ENCODE results near the gene FBXO9. TPM values are rescaled to one million over a fixed set of nuclear protein-coding genes. Genes with fewer than 3 reads are reported as not detected.
A peak's percentile ranks its signal among the peaks of the same experiment; 100 is the strongest.

FBXO9 gene
- total and polyA plus RNA-seq, 12 donors: 42.7 to 396 (median 145) TPM

- intact Hi-C loops (cut with DNase I): no loop called here
- TF ChIP-seq CTCF (IDR thresholded peaks at IDR 0.05): no peak
- no peak for TF ChIP-seq POLR2A (IDR thresholded peaks at IDR 0.05)
- no peak for DNase-seq
- Histone ChIP-seq H3K36me3 (replicated peaks in 1 of 2) (peaks cover 0 to 98% of the 10 kb centered on the region in 2 donors), H3K4me1 (replicated peaks in 1 of 2) (no peaks in the 10 kb centered on the region), H3K27me3 (no peaks in the 10 kb centered on the region), H3K9me3 (replicated peaks in 1 of 3) (no peaks in the 10 kb centered on the region), H3K27ac (no peak overlapping the region), H3K4me3 (no peak overlapping the region)
- 59 to 88% (median 73%) methylated on average over 1 of the region's 1 CpG for WGBS, 4 donors
Measured at GRCh38 chr6:53095716-53096115, 30.5 kb downstream of the FBXO9 start.

DNA sequence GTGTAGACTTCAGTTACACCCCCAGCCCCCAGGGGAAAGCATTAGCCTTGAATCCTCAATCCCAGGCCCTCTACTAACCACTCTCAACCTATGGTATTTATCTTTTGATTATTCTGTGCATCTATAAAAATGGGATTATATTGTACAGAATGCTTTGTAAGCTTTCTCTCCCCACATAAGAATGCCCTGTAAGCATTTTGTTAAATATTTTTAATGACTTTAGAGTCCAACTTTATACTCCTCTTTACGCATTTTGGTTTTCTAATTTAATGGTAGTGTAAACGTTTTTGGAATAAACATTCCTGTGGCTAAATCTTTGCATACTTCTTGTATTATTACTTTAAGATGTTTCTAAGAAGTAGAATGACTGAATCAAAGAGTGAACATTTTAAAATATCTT, 35.4 kb downstream of the FBXO9 start:
- 28 to 33% (median 29%) methylated on average over 2 of the region's 2 CpGs for WGBS, 4 donors
- no peaks in the 10 kb centered on the region for H3K9me3 ChIP-seq (replicated peaks in 1 of 3)
- intact Hi-C loops (cut with DNase I): no loop called here
- no peaks in the 10 kb centered on the region for H3K27me3 ChIP-seq
- H3K27ac ChIP-seq: no peak overlapping the region
- TF ChIP-seq CTCF (IDR thresholded peaks at IDR 0.05) (no peak), POLR2A (IDR thresholded peaks at IDR 0.05) (no peak)
- DNase-seq: no peak
- H3K4me3 ChIP-seq: no peak overlapping the region
- peaks cover 0 to 75% of the 10 kb centered on the region in 2 donors for H3K36me3 ChIP-seq (replicated peaks in 1 of 2)
- no peaks in the 10 kb centered on the region for H3K4me1 ChIP-seq (replicated peaks in 1 of 2)

DNA sequence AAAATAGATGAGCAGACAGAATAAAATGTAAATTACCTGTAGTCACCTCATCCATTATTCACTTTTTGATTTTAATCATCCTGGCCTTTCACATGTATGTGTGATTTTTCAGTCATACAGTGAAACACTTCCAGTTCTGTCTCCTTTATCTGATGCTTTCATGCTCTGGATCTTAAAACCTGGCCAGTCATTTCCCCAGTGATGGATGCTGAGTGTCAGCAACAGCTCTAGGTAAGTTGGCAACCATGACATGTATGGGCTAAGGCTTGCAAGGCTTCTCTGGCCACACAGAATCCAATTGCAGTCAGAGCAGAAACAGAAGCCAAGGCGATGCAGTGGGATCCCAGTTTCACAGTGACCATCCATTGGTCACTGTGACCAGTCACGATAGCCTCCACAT, 35.8 kb downstream of the FBXO9 start:
- peaks cover 0 to 71% of the 10 kb centered on the region in 2 donors for H3K36me3 ChIP-seq (replicated peaks in 1 of 2)
- intact Hi-C loops (cut with DNase I): no loop called here
- H3K27me3 ChIP-seq: no peaks in the 10 kb centered on the region
- DNase-seq: no peak
- no peaks in the 10 kb centered on the region for H3K9me3 ChIP-seq (replicated peaks in 1 of 3)
- no peak overlapping the region for H3K27ac ChIP-seq
- TF ChIP-seq CTCF (IDR thresholded peaks at IDR 0.05): no peak
- no peak for TF ChIP-seq POLR2A (IDR thresholded peaks at IDR 0.05)
- no peaks in the 10 kb centered on the region for H3K4me1 ChIP-seq (replicated peaks in 1 of 2)
- H3K4me3 ChIP-seq: no peak overlapping the region
- WGBS, 4 donors: 96 to 100% (median 98%) methylated on average over 2 of the region's 2 CpGs

- 87 to 98% (median 95%) methylated on average over 3 of the region's 3 CpGs for WGBS, 4 donors
Measured at GRCh38 chr6:53103993-53104675, 38.9 kb downstream of the FBXO9 start.

More at GRCh38 chr6:53103993-53104675, 38.9 kb downstream of the FBXO9 start:
- H3K9me3 ChIP-seq (replicated peaks in 1 of 3): no peaks in the 10 kb centered on the region
- H3K36me3 ChIP-seq (replicated peaks in 1 of 2): peaks cover 0 to 39% of the 10 kb centered on the region in 2 donors
- H3K27ac ChIP-seq: no peak overlapping the region
- no peaks in the 10 kb centered on the region for H3K4me1 ChIP-seq (replicated peaks in 1 of 2)
- no peak overlapping the region for H3K4me3 ChIP-seq
- DNase-seq: no peak
- TF ChIP-seq CTCF (IDR thresholded peaks at IDR 0.05): peak in 1 of 6 experiments; percentile 10
- no peak for TF ChIP-seq POLR2A (IDR thresholded peaks at IDR 0.05)
- intact Hi-C loops (cut with DNase I): no loop called here
- no peaks in the 10 kb centered on the region for H3K27me3 ChIP-seq
